Eye (tissue), 1 donor: ENCODE data around the gene E4F1.

Experiments
- DNase-seq: peaks from one replicate; pipeline ENCODE4 v3.0.0-alpha.2; 2015

The E4F1 gene

GRCh38 chr16:2207872-2208271, 15.5 kb upstream of the E4F1 start:
- DNase-seq, result no peak

GRCh38 chr16:2208308-2208707, 15.1 kb upstream of the E4F1 start:
- DNase-seq, result no peak

- no peak for DNase-seq
Measured at GRCh38 chr16:2208772-2209171, 14.6 kb upstream of the E4F1 start.

GRCh38 chr16:2209258-2210008, 14.0 kb upstream of the E4F1 start:
- DNase-seq, result no peak

- no peak for DNase-seq
Measured at GRCh38 chr16:2210009-2210332, 13.4 kb upstream of the E4F1 start.

- no peak for DNase-seq
Measured at GRCh38 chr16:2210386-2211365, 12.7 kb upstream of the E4F1 start, which contains the start of gene BRICD5. Gene BRICD5 (minus strand): TSS chr16:2210863. CDS start chr16:2210833, 30 bp downstream.

- DNase-seq, result no peak
Measured at GRCh38 chr16:2211923-2212347, 11.5 kb upstream of the E4F1 start.

- no peak for DNase-seq
Measured at GRCh38 chr16:2212362-2213324, 10.7 kb upstream of the E4F1 start.

GRCh38 chr16:2213817-2214718, 9.3 kb upstream of the E4F1 start:
- DNase-seq, result peak; percentile 58

- DNase-seq, result no peak
Measured at GRCh38 chr16:2214719-2214968, 8.7 kb upstream of the E4F1 start, which contains the start of gene PGP. Gene PGP (minus strand): TSS chr16:2214840. CDS start chr16:2214777, 63 bp downstream.

- no peak for DNase-seq
Measured at GRCh38 chr16:2216330-2216729, 7.1 kb upstream of the E4F1 start.

- DNase-seq, result no peak
Measured at GRCh38 chr16:2223942-2224486, 623 bp downstream of the E4F1 start.

- DNase-seq, result no peak
Measured at GRCh38 chr16:2226245-2226793, 2.9 kb downstream of the E4F1 start.

GRCh38 chr16:2226918-2227317, 3.5 kb downstream of the E4F1 start:
- DNase-seq, result no peak

GRCh38 chr16:2228161-2228824, 4.9 kb downstream of the E4F1 start:
- no peak for DNase-seq

- no peak for DNase-seq
Measured at GRCh38 chr16:2229091-2229490, 5.7 kb downstream of the E4F1 start.

GRCh38 chr16:2229632-2230250, 6.3 kb downstream of the E4F1 start:
- DNase-seq, result no peak

- no peak for DNase-seq
Measured at GRCh38 chr16:2230376-2230775, 7.0 kb downstream of the E4F1 start.

GRCh38 chr16:2231016-2231931, 7.9 kb downstream of the E4F1 start:
- no peak for DNase-seq
